ENCODE measurements around the gene PCGF1. TPM values are rescaled to one million over a fixed set of nuclear protein-coding genes. Genes with fewer than 3 reads are reported as not detected.

The PCGF1 gene
- total and polyA plus RNA-seq, 2 of the 13 experiments (the other 11 are each of a cell fraction or from before 2014, with no cell fraction given) = 20.4 to 22.6 TPM

GRCh38 chr2:74472086-74472944 lies 35.2 kb downstream of the PCGF1 start, which contains the start of gene MRPL53 (continued):
- TF ChIP-seq SETDB1 (CRISPR knock-in tag; IDR thresholded peaks at IDR 0.05; ENCODE audit: borderline replicate concordance) = no peak; the same call in 1 of the 2 replicates
- no peak for TF ChIP-seq ZNF644 (CRISPR knock-in tag; IDR thresholded peaks at IDR 0.05; ENCODE audit: low read depth)
- peak; percentile 73; the same call in 1 of the 2 replicates for TF ChIP-seq ZBTB43 (CRISPR knock-in tag; conservative IDR thresholded peaks at IDR 0.05)
- TF ChIP-seq ZNF136 (CRISPR knock-in tag; IDR thresholded peaks at IDR 0.05; ENCODE audit: low read depth) = peak; percentile 97
- peak; percentile 94 for TF ChIP-seq RBFOX2 (IDR thresholded peaks at IDR 0.05; ENCODE audit: low read depth, low read length)
- TF ChIP-seq TAF1 (CRISPR knock-in tag; IDR thresholded peaks at IDR 0.05) = peak; percentile 83; the same call in 1 of the 2 replicates
- no peak for TF ChIP-seq ATM (IDR thresholded peaks at IDR 0.05; ENCODE audit: borderline replicate concordance)
- TF ChIP-seq ZNF530 (CRISPR knock-in tag; IDR thresholded peaks at IDR 0.05; ENCODE audit: low read depth) = no peak
- peak; percentile 98 for TF ChIP-seq REPIN1 (CRISPR knock-in tag; IDR thresholded peaks at IDR 0.05; ENCODE audit: borderline replicate concordance, low read depth)
- no peak; the same call in 1 of the 2 replicates for TF ChIP-seq XBP1 (CRISPR knock-in tag; IDR thresholded peaks at IDR 0.05)
- TF ChIP-seq SIN3A (IDR thresholded peaks at IDR 0.05; ENCODE audit: borderline replicate concordance, low read depth, low read length) = peak; percentile 88
- peak; percentile 83 for TF ChIP-seq ZNF609 (CRISPR knock-in tag; IDR thresholded peaks at IDR 0.05; ENCODE audit: borderline replicate concordance)
- no peak for TF ChIP-seq ZNF646 (CRISPR knock-in tag; IDR thresholded peaks at IDR 0.05)
- peak; percentile 44 for TF ChIP-seq PTBP1 (IDR thresholded peaks at IDR 0.05; ENCODE audit: low read depth, low read length, poor library complexity, severe bottlenecking)
- peak; percentile 18 for TF ChIP-seq ZNF550 (CRISPR knock-in tag; IDR thresholded peaks at IDR 0.05; ENCODE audit: borderline replicate concordance)
